ENCODE data around the gene SLC1A5.

Gene SLC1A5

GRCh38 chr19:46725036-46725820 is 63.2 kb downstream of the SLC1A5 start:
- TF ChIP-seq, protein P1, sequence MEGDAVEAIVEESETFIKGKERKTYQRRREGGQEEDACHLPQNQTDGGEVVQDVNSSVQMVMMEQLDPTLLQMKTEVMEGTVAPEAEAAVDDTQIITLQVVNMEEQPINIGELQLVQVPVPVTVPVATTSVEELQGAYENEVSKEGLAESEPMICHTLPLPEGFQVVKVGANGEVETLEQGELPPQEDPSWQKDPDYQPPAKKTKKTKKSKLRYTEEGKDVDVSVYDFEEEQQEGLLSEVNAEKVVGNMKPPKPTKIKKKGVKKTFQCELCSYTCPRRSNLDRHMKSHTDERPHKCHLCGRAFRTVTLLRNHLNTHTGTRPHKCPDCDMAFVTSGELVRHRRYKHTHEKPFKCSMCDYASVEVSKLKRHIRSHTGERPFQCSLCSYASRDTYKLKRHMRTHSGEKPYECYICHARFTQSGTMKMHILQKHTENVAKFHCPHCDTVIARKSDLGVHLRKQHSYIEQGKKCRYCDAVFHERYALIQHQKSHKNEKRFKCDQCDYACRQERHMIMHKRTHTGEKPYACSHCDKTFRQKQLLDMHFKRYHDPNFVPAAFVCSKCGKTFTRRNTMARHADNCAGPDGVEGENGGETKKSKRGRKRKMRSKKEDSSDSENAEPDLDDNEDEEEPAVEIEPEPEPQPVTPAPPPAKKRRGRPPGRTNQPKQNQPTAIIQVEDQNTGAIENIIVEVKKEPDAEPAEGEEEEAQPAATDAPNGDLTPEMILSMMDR (conservative IDR thresholded peaks at IDR 0.05; ENCODE audit: low read depth, low read length), result no peak
- H3K27me3 ChIP-seq (ENCODE audit: insufficient read depth, low read depth), result no peaks in the 10 kb centered on the region
- H3K27ac ChIP-seq, result no peak overlapping the region
- H2AFZ ChIP-seq (ENCODE audit: low read depth), result no peak overlapping the region
- peaks cover under 1% of the 10 kb centered on the region for H3K4me1 ChIP-seq (ENCODE audit: low read depth, poor library complexity, severe bottlenecking)
- H3K9ac ChIP-seq, result no peak overlapping the region
- H3K4me3 ChIP-seq (IDR thresholded peaks at IDR 0.05; ENCODE audit: insufficient read depth, low read depth, low read length), result no peak overlapping the region
- no peak overlapping the region for H3K4me2 ChIP-seq
- peaks cover 7% of the 10 kb centered on the region; the same call in 1 of the 2 replicates for H3K36me3 ChIP-seq (ENCODE audit: insufficient read depth)
- H4K20me1 ChIP-seq (ENCODE audit: insufficient read depth), result no peaks in the 10 kb centered on the region
- no peaks in the 10 kb centered on the region for H3K79me2 ChIP-seq (ENCODE audit: insufficient read depth, low read depth)
